Chondrocyte (in vitro differentiated cells): ENCODE data around the gene FAM181B. TPM values are rescaled to one million over a fixed set of nuclear protein-coding genes. Genes with fewer than 3 reads are reported as not detected.

Source experiments
- DNase-seq: peaks from one replicate; pipeline ENCODE4 v3.0.0; 2021; ENCODE audit warnings: mixed read lengths, low spot score
- H3K27ac Mint-ChIP-seq: one replicate; pipeline ENCODE4 v1.8.0; 2021; ENCODE audit warnings: mild to moderate bottlenecking, moderate library complexity, mixed read lengths; ENCODE audit not compliant: unreplicated experiment
- H3K27me3 Mint-ChIP-seq: 2 replicates; pipeline ENCODE4 v1.8.0; 2021; ENCODE audit warnings: low read depth, mixed read lengths
- H3K36me3 Mint-ChIP-seq: 2 replicates; pipeline ENCODE4 v1.8.0; 2021; ENCODE audit warnings: low read depth, mixed read lengths
- H3K4me1 Mint-ChIP-seq: 2 replicates; pipeline ENCODE4 v1.8.0; 2021; ENCODE audit warnings: low read depth, mild to moderate bottlenecking, mixed read lengths
- H3K4me3 Mint-ChIP-seq: one replicate; pipeline ENCODE4 v1.8.0; 2021; ENCODE audit warnings: mild to moderate bottlenecking, moderate library complexity, mixed read lengths; ENCODE audit not compliant: unreplicated experiment
- H3K9me3 Mint-ChIP-seq: 2 replicates; pipeline ENCODE4 v1.8.0; 2021; ENCODE audit warnings: low read depth, mixed read lengths
- CTCF ChIP-seq: fragments of 200-600 bp; sonication (generic); IDR thresholded peaks from 2 replicates; pipeline ENCODE4 v1.5.0; 2021; ENCODE audit warnings: antibody characterized with exemption, mild to moderate bottlenecking, moderate library complexity
- total RNA-seq: library from RNA; stranded (reverse); gene quantifications from 3 replicates; pipeline ENCODE4 v1.2.1, GENCODE V29; 2021

FAM181B gene
- total RNA-seq, 1 donor from 2014 or later = 0.35 TPM

GRCh38 chr11:82775218-82775617 lies 41.6 kb upstream of the FAM181B start:
- H3K27me3 Mint-ChIP-seq = no peaks in the 10 kb centered on the region
- peaks cover 9% of the 10 kb centered on the region for H3K36me3 Mint-ChIP-seq
- peaks cover 6% of the 10 kb centered on the region for H3K4me1 Mint-ChIP-seq
- H3K4me3 Mint-ChIP-seq = no peak overlapping the region
- H3K9me3 Mint-ChIP-seq = peaks cover 31% of the 10 kb centered on the region
- TF ChIP-seq CTCF = no peak
- no peak for DNase-seq
- H3K27ac Mint-ChIP-seq = no peak overlapping the region

- H3K4me1 Mint-ChIP-seq = peaks cover 6% of the 10 kb centered on the region
- H3K4me3 Mint-ChIP-seq = no peak overlapping the region
- no peak for DNase-seq
- no peak for TF ChIP-seq CTCF
- peaks cover 6% of the 10 kb centered on the region for H3K36me3 Mint-ChIP-seq
- peaks cover 17% of the 10 kb centered on the region for H3K9me3 Mint-ChIP-seq
- no peak overlapping the region for H3K27ac Mint-ChIP-seq
- H3K27me3 Mint-ChIP-seq = peaks cover 7% of the 10 kb centered on the region
These were observed 38.1 kb upstream of the FAM181B start for GRCh38 chr11:82771781-82772180.

- Mint-ChIP-seq H3K4me3 (no peak overlapping the region), H3K36me3 (peaks cover under 1% of the 10 kb centered on the region), H3K4me1 (no peaks in the 10 kb centered on the region), H3K9me3 (no peaks in the 10 kb centered on the region), H3K27ac (no peak overlapping the region), H3K27me3 (peaks cover 10% of the 10 kb centered on the region)
- no peak for TF ChIP-seq CTCF
- DNase-seq = no peak
These were observed 33.5 kb upstream of the FAM181B start for GRCh38 chr11:82767123-82767522.

- Mint-ChIP-seq H3K36me3 (peaks cover 2% of the 10 kb centered on the region), H3K9me3 (no peaks in the 10 kb centered on the region), H3K27ac (no peak overlapping the region), H3K27me3 (peaks cover 12% of the 10 kb centered on the region), H3K4me3 (no peak overlapping the region), H3K4me1 (no peaks in the 10 kb centered on the region)
- TF ChIP-seq CTCF = no peak
- DNase-seq = no peak
These were observed 31.9 kb upstream of the FAM181B start for GRCh38 chr11:82765466-82766034.

GRCh38 chr11:82763167-82763566 lies 29.5 kb upstream of the FAM181B start:
- DNase-seq = no peak
- H3K27me3 Mint-ChIP-seq = peaks cover 18% of the 10 kb centered on the region
- peaks cover 2% of the 10 kb centered on the region for H3K36me3 Mint-ChIP-seq
- H3K4me3 Mint-ChIP-seq = no peak overlapping the region
- no peaks in the 10 kb centered on the region for H3K4me1 Mint-ChIP-seq
- H3K27ac Mint-ChIP-seq = no peak overlapping the region
- H3K9me3 Mint-ChIP-seq = no peaks in the 10 kb centered on the region
- TF ChIP-seq CTCF = no peak
